DMS 273 (cell line): ENCODE results near the gene MEF2D.
A peak's percentile ranks its signal among the peaks of the same experiment; 100 is the strongest.

ENCODE experiments used
- DNase-seq: peaks from one replicate; lab custom pipeline; 2025; ENCODE audit not compliant: unreplicated experiment; lab: John Stamatoyannopoulos, UW

The MEF2D gene

DNA sequence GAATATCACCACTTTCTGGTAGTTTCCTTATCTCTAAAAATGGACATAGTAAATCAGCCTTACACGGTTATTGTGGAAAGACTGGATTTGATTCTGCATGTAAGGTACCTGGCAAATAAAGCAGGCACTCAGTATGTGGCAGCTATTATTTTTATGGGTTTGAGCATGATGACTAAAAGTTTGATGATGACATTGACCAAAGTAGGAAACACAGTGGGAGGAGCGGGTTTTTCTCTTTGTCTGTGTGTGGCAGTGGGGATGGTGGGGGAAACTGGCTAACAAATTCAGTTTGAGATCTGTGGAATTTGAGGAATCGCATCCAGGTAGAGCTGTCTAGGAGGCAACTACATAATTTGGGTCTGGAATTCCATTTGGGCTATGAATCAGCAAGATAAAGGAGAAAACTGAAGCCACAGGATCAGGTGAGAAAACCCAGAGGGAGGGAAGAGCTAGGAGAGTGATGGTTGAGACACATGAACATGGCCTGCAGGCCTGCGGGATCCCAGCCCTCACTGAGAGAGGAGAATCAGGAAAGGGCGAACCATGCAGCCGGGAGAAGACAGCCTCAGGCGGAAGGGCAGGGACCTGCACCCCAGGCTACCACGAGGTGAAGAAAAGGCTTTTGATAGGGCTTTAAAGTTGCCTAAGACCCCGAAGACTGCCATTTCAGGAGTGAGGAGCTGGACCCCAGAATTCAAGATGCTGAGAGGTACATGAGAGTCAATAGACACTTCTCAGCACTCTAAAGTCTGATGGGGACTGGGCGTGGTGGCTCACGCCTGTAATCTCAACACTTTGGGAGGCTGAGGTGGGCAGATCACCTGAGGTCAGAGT lies 52.2 kb downstream of the MEF2D start:
- DNase-seq, result no peak

DNA sequence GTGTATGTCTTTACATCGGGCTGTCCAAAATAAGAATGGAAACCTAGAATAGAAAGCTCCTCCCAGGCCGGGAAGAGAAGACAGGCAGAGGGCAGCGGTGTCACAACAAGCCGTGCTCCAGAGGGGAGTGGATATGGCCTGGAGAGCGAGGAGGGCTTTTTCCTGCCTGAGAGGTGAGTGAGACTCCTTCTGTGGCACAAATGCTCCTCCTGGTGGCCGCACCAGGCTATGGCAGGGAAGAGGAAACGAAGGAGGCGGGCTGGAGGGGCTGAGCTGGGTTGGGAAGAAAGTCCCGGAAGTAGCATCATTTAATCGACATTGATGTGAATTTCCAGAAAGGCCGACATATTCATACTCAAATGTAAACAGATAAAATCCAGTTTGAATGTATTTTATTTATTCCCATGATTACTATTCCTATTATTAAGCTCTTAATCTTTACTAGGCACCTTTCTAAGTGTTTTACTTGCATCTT lies 54.7 kb downstream of the MEF2D start:
- peak; percentile 96 for DNase-seq

DNA sequence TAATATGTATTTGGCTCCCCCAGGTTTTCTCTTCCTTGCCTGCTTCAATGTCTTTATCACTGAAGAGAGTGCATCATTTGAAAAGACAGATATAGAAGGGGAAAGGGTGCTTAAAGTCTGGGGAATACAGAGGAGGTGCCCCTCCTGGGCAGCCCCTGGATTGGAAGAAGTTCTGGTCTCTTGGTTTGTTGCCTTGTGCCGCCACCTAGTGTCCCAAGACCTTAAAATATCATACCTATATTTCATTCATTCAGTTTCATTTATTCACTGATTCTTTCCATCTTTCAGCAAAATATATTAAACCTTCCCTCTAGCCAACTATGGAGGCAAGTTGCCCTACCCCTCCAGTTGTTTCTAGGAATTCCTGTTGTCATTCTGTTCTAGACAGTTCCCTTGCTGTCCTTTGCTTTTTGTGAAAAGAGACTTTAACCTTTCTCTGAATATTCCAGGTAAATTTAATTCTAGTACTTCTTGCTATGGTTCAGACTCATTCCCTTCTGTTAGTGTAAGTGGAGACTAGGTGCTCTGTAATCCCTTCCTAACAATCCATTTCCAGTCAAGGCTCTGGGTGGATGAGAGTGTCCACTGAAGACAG lies 56.1 kb downstream of the MEF2D start:
- peak; percentile 84 for DNase-seq

DNA sequence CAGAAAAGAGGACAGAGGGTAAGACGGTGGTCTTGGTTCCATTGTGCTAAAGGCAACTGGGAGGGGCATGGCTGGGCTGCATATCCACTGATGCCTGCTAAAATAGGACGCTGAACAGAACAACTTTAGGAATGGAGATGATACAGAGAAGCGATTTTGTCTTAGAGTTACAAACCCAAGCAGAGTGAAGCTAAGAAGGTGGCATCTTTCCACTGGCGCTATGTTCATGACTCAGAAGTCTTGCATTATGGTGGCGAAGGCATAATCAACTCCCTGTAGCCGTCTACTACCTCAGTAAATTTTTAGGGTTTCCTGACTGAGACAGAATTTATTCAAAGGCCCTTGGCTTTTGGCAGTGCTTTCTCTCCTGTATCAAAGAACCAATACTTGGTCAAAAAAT lies 57.3 kb downstream of the MEF2D start:
- no peak for DNase-seq

DNA sequence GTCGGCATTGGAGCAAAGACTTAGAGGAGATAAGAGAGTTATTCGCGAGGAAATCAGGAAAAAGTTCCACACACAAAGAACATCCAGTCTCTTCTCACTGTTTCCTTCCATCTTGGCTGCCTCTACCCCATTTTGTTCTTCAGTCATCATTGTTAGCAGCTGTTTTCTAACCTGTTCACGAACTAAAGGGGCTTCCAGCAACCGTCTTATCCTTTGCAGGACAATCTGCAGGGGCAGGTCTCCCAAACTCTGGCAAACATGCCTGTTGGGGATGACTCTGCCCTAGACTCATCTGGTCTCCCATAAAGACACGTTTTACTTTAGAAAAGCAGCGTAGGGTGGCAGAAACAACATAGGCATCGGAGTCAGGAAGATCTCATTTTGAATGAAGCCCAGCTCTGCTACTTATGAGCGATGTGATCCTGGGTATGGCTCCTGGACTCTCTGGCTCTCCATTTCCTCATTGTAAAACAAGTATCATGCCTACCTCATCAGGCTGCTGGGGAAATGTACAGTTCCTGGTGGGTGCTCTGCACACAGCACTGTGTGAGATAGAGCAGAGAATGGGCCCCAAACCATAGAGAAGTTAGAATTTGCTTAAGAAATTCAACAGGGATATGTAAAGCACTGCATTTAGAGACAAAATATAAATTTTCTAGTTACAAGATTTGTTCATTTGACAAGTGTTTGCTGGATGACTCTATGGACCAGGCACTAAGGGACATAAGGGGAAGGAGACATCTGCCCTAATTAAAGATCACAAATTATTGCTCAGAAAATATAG lies 59.7 kb downstream of the MEF2D start:
- DNase-seq, result no peak

GRCh38 chr1:156439777-156440183 lies 60.8 kb downstream of the MEF2D start:
- DNase-seq, result no peak

DNA sequence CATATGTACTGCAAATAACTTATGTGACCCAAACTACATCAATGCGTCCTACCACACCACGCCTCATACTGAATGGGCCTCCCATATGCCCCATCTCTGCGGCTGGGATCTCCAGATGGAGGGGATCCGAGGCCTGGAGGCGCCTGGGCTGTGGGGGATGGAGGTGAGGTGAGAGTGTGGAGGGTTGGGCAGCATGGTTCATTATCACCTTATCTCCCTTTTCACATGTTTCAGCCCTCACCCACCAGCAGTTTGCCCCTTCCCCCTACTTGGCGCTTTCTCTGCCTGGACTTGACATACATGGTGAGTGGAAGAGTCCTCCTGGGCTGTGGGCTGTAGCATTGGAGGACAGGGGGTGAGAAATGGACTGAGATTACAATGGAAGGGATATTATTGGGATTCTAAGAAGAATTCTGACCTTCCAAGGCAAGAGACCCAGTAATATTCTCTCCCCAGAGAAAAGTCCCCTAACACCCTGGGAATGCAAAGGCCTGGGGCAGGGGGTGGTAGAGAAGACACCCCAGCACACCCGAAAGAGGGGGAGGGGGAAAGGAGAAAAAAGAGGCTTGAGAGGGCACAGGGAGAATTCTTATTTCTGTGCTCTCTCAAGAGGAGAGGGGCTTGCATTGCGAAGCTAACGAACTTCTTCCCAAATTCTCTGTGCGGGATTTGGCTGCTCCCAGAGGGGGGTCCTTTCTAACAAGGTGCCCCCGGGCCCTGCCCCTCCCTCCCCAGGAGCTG lies 61.4 kb downstream of the MEF2D start:
- peak; percentile 46 for DNase-seq

DNA sequence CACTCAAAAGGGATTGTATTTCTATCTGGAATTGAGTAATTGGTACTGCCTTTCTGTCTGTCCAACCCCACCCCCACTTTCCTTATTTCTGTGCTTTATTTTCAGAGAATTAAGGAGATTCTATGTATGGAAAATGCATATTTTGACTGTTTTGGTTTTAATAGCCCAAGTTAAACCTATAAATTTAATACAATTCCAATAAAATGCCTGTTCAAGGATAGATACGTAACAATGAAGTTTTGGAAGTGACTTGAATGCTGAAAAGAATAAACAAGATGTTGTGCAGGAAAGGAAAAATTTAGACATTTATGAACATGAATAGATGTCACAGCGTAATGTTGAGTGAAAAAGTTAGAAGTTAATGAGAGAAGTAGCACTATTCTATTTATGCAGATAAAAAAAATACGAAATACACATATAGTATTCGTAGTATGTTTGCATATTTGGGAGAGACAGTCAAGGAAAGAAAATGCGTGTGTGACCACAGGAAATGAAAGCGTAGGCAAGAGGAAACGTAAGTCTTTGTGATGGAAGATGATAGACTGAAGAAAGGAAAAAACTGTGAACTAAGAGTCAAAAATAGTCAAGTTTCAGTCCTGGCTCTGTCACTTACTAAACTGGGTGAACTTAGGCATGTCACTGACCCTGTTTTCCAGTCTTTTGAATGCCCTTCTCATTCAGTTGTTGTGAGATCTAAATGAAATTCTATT lies 62.1 kb downstream of the MEF2D start:
- no peak for DNase-seq

GRCh38 chr1:156437037-156437867 lies 63.3 kb downstream of the MEF2D start:
- DNase-seq, result no peak

GRCh38 chr1:156436141-156437036 lies 64.2 kb downstream of the MEF2D start:
- peak; percentile 48 for DNase-seq

DNA sequence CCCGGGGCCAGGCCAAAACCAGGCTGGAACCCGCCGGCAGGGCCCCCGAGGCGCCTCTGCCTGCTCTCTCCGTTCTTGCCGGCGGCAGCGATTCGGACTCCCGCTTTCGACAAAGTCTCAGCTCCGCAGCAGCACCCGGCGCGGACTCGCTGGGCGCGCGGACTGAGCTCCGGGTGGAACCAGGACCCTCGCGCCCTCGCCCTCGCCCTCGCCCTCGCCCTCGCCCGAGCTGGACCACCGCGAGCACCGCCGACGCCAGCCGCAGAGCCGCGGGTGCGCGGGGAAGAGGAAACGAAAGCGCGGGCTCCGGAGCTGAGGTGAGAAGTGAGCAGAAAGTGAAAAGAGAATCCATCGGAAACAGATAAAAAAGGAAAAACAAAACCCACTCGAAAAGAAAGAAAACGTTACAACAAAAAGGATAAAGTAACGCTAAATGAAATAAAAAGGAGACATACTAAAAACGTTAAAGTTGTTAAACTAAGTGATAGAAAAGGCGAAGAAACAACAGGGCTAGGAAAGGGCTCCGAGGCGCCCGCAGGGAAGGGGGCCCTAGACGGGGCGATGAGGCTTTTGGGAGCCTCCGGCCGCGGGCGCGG lies 64.9 kb downstream of the MEF2D start:
- DNase-seq, result no peak

- no peak for DNase-seq
These were observed 65.5 kb downstream of the MEF2D start for GRCh38 chr1:156434989-156435544.

DNA sequence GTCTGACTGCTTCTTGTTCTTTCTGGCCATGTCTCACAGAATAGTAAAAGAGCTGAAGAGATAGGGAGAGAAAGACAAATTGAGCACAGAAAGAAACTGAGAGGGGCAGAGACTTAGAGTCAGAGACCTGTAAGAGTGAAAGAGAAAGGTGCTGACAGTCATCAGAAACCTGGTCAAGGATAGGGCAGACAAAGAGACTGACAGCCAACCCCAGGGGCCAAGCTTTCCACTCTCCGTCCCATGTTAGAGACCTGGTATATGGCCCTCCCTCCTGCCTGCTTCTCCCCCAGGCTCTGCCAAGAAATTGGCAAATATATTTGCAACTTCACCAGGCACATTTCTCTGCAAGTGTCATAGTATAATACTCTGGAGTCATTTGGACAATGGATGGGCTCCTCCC lies 67.0 kb downstream of the MEF2D start:
- no peak for DNase-seq

DNA sequence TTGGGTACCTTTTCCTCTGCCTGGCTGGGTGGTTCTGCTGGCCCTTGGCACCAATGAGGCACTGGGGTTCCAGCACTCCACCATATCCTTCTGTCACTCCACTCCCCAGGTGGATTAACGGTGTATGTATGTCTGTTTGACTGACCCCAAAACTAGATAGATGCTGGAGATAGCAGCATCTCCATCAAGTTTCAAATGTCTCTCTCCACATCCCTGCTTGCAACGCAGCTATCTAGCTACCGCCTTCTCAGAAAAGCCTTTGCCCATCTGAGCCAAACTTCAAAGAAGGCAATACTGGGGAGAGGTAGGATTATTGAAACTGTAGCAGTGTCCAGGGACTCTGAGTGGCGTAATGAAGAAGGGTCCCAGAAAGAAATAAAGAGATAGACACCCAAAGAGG lies 67.5 kb downstream of the MEF2D start:
- no peak for DNase-seq

DNA sequence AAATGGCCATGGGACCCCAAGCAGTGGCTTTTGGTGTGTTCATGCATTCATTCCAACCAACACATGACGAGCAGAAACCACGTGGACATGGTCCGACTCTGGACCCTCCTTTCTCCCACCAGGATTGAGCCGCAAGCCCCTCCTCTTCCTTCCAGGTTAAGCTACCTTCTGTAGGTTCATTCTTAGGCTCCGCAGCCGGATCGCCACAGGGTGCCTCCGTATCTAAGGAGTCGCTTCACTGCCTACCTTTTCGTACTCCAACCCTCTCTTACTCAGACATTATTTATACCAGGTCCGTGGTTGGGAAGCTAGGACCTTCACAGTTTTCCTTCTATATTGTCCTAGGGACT lies 67.9 kb downstream of the MEF2D start:
- DNase-seq, result no peak

- no peak for DNase-seq
These were observed 68.6 kb downstream of the MEF2D start for GRCh38 chr1:156431769-156432668.

DNA sequence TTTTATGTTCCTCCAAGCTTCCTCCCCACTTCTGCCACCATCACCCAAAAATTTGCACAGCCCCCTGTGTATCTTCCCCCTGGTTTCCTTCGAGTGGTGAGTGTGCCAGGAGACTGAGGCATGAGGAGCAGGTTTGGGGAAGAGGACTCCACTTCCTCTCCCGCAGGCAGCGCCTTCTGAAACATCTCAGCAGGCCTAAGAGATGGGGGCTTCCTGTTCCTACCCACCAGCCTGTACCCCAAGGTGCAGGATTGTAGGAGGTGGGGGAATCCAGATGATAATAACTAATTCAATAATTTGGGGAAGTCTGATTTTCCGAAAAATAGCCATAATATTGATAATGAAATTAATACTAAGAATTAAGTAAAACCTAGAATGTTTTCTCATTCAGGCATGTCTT lies 69.2 kb downstream of the MEF2D start:
- DNase-seq, result no peak
